ENCODE results near the gene EPHA2.

DNA sequence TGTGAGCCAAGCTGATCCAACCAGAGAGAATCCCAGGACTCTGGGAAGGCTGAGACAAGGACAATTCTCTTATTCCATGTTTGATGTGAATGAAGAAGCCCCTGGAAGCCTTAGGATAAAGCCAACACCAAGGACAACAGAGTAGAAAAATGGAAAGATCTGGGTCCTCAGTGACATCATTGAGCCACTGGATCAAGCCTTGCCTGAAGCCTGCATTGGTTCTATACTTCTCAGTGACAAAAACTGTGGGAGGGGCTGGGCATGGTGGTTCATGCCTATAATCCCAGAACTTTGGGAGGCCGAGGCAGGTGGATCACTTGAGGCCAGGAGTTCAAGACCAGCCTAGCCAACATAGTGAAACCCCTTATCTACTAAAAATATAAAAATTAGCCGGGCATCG lies 41.0 kb upstream of the EPHA2 start:
- TF ChIP-seq POLR2AphosphoS5 (IDR thresholded peaks at IDR 0.05; ENCODE audit: low read depth, low read length) (no peak), SIN3A (IDR thresholded peaks at IDR 0.05; ENCODE audit: borderline replicate concordance, insufficient read depth, low read depth, low read length) (no peak)
- TF ChIP-seq, protein P1, sequence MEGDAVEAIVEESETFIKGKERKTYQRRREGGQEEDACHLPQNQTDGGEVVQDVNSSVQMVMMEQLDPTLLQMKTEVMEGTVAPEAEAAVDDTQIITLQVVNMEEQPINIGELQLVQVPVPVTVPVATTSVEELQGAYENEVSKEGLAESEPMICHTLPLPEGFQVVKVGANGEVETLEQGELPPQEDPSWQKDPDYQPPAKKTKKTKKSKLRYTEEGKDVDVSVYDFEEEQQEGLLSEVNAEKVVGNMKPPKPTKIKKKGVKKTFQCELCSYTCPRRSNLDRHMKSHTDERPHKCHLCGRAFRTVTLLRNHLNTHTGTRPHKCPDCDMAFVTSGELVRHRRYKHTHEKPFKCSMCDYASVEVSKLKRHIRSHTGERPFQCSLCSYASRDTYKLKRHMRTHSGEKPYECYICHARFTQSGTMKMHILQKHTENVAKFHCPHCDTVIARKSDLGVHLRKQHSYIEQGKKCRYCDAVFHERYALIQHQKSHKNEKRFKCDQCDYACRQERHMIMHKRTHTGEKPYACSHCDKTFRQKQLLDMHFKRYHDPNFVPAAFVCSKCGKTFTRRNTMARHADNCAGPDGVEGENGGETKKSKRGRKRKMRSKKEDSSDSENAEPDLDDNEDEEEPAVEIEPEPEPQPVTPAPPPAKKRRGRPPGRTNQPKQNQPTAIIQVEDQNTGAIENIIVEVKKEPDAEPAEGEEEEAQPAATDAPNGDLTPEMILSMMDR (IDR thresholded peaks at IDR 0.05): no peak
- TF ChIP-seq, protein P2, sequence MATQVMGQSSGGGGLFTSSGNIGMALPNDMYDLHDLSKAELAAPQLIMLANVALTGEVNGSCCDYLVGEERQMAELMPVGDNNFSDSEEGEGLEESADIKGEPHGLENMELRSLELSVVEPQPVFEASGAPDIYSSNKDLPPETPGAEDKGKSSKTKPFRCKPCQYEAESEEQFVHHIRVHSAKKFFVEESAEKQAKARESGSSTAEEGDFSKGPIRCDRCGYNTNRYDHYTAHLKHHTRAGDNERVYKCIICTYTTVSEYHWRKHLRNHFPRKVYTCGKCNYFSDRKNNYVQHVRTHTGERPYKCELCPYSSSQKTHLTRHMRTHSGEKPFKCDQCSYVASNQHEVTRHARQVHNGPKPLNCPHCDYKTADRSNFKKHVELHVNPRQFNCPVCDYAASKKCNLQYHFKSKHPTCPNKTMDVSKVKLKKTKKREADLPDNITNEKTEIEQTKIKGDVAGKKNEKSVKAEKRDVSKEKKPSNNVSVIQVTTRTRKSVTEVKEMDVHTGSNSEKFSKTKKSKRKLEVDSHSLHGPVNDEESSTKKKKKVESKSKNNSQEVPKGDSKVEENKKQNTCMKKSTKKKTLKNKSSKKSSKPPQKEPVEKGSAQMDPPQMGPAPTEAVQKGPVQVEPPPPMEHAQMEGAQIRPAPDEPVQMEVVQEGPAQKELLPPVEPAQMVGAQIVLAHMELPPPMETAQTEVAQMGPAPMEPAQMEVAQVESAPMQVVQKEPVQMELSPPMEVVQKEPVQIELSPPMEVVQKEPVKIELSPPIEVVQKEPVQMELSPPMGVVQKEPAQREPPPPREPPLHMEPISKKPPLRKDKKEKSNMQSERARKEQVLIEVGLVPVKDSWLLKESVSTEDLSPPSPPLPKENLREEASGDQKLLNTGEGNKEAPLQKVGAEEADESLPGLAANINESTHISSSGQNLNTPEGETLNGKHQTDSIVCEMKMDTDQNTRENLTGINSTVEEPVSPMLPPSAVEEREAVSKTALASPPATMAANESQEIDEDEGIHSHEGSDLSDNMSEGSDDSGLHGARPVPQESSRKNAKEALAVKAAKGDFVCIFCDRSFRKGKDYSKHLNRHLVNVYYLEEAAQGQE (IDR thresholded peaks at IDR 0.05; ENCODE audit: insufficient read depth in 1 of 2, low read depth in 2 of 2, low read length in 1 of 2): no peak
